ENCODE data around the gene SH3PXD2A.

The SH3PXD2A gene

GRCh38 chr10:103739039-103739764 is 116.2 kb downstream of the SH3PXD2A start:
- H3K27ac ChIP-seq, result no peak overlapping the region
- no peak overlapping the region for H3K4me3 ChIP-seq (IDR thresholded peaks at IDR 0.05; ENCODE audit: insufficient read depth, low read depth, low read length)
- no peak overlapping the region for H3K4me2 ChIP-seq
- no peaks in the 10 kb centered on the region for H3K27me3 ChIP-seq (ENCODE audit: insufficient read depth, low read depth)
- H2AFZ ChIP-seq (ENCODE audit: low read depth), result no peak overlapping the region
- no peaks in the 10 kb centered on the region for H3K4me1 ChIP-seq (ENCODE audit: low read depth, poor library complexity, severe bottlenecking)
- H4K20me1 ChIP-seq (ENCODE audit: insufficient read depth), result no peaks in the 10 kb centered on the region
- no peaks in the 10 kb centered on the region for H3K36me3 ChIP-seq (ENCODE audit: insufficient read depth)
- TF ChIP-seq CTCF (conservative IDR thresholded peaks at IDR 0.05; ENCODE audit: low read depth, low read length), result no peak
- H3K9ac ChIP-seq, result no peak overlapping the region
- no peaks in the 10 kb centered on the region for H3K79me2 ChIP-seq (ENCODE audit: insufficient read depth, low read depth)

GRCh38 chr10:103737735-103738367 is 117.5 kb downstream of the SH3PXD2A start:
- no peaks in the 10 kb centered on the region for H4K20me1 ChIP-seq (ENCODE audit: insufficient read depth)
- H3K9ac ChIP-seq, result no peak overlapping the region
- H3K36me3 ChIP-seq (ENCODE audit: insufficient read depth), result no peaks in the 10 kb centered on the region
- H3K27ac ChIP-seq, result no peak overlapping the region
- no peak for TF ChIP-seq CTCF (conservative IDR thresholded peaks at IDR 0.05; ENCODE audit: low read depth, low read length)
- no peaks in the 10 kb centered on the region for H3K79me2 ChIP-seq (ENCODE audit: insufficient read depth, low read depth)
- no peak overlapping the region for H3K4me3 ChIP-seq (IDR thresholded peaks at IDR 0.05; ENCODE audit: insufficient read depth, low read depth, low read length)
- no peak overlapping the region for H3K4me2 ChIP-seq
- no peaks in the 10 kb centered on the region for H3K4me1 ChIP-seq (ENCODE audit: low read depth, poor library complexity, severe bottlenecking)
- H2AFZ ChIP-seq (ENCODE audit: low read depth), result no peak overlapping the region
- no peaks in the 10 kb centered on the region for H3K27me3 ChIP-seq (ENCODE audit: insufficient read depth, low read depth)

- no peaks in the 10 kb centered on the region for H3K36me3 ChIP-seq (ENCODE audit: insufficient read depth)
Measured at GRCh38 chr10:103736763-103737162, 118.6 kb downstream of the SH3PXD2A start.

GRCh38 chr10:103736044-103736443 is 119.3 kb downstream of the SH3PXD2A start:
- Histone ChIP-seq H3K4me1 (ENCODE audit: low read depth, poor library complexity, severe bottlenecking) (no peaks in the 10 kb centered on the region), H2AFZ (ENCODE audit: low read depth) (no peak overlapping the region), H3K9ac (no peak overlapping the region), H3K4me2 (no peak overlapping the region), H3K27me3 (ENCODE audit: insufficient read depth, low read depth) (no peaks in the 10 kb centered on the region), H4K20me1 (ENCODE audit: insufficient read depth) (no peaks in the 10 kb centered on the region), H3K36me3 (ENCODE audit: insufficient read depth) (no peaks in the 10 kb centered on the region), H3K79me2 (ENCODE audit: insufficient read depth, low read depth) (no peaks in the 10 kb centered on the region), H3K27ac (no peak overlapping the region), H3K4me3 (IDR thresholded peaks at IDR 0.05; ENCODE audit: insufficient read depth, low read depth, low read length) (no peak overlapping the region)
- no peak for TF ChIP-seq CTCF (conservative IDR thresholded peaks at IDR 0.05; ENCODE audit: low read depth, low read length)

More at GRCh38 chr10:103736763-103737162, 118.6 kb downstream of the SH3PXD2A start:
- H3K4me3 ChIP-seq (IDR thresholded peaks at IDR 0.05; ENCODE audit: insufficient read depth, low read depth, low read length), result no peak overlapping the region
- no peaks in the 10 kb centered on the region for H3K4me1 ChIP-seq (ENCODE audit: low read depth, poor library complexity, severe bottlenecking)
- H3K79me2 ChIP-seq (ENCODE audit: insufficient read depth, low read depth), result no peaks in the 10 kb centered on the region
- H3K9ac ChIP-seq, result no peak overlapping the region
- H3K27me3 ChIP-seq (ENCODE audit: insufficient read depth, low read depth), result no peaks in the 10 kb centered on the region
- no peak overlapping the region for H3K4me2 ChIP-seq
- H4K20me1 ChIP-seq (ENCODE audit: insufficient read depth), result no peaks in the 10 kb centered on the region
- no peak for TF ChIP-seq CTCF (conservative IDR thresholded peaks at IDR 0.05; ENCODE audit: low read depth, low read length)
- H2AFZ ChIP-seq (ENCODE audit: low read depth), result no peak overlapping the region
- no peak overlapping the region for H3K27ac ChIP-seq

Data from KMS-11 (cell line).